ENCODE results near the gene ASAP3.

The ASAP3 gene

DNA sequence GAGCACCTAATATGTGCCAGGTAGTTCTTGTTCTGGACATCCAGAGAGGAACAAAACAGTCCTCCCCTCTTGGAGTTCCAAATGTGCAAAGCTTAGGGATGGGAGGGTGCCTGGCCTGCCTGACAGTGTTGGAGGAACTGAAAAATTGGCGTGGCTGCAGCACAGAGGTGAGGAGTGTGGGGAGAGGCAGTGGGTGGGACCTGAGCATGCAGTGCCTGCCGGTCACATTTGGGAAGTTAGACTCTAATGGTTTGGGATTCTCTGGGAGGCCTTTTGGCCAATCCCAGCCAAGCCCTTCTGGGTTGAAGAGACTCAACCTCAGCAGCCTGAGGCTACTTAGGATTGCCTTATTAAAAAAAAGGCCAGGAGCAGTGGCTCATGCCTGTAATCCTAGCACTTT is 57.2 kb downstream of the ASAP3 start:
- TF ChIP-seq ZFX (IDR thresholded peaks at IDR 0.05), result no peak
- TF ChIP-seq, protein P1, sequence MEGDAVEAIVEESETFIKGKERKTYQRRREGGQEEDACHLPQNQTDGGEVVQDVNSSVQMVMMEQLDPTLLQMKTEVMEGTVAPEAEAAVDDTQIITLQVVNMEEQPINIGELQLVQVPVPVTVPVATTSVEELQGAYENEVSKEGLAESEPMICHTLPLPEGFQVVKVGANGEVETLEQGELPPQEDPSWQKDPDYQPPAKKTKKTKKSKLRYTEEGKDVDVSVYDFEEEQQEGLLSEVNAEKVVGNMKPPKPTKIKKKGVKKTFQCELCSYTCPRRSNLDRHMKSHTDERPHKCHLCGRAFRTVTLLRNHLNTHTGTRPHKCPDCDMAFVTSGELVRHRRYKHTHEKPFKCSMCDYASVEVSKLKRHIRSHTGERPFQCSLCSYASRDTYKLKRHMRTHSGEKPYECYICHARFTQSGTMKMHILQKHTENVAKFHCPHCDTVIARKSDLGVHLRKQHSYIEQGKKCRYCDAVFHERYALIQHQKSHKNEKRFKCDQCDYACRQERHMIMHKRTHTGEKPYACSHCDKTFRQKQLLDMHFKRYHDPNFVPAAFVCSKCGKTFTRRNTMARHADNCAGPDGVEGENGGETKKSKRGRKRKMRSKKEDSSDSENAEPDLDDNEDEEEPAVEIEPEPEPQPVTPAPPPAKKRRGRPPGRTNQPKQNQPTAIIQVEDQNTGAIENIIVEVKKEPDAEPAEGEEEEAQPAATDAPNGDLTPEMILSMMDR (conservative IDR thresholded peaks at IDR 0.05), result no peak
- no peak overlapping the region for H3K27ac ChIP-seq

DNA sequence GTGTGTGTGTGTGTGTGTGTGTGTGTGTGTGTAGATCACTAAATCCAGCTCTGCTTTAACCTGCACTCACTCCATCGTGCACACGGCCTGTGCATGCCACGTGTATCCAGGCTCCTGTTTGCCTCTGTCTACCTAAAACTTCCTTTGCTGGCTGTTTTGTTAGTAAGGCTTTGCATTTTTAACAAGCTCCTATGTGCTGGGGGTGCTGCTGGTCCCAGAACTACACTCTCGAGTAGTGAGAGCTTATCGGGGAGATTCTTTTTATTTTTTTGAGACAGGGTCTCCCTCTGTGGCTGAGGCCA is 58.8 kb downstream of the ASAP3 start:
- peak overlapping the region; percentile 81 for H3K27ac ChIP-seq
- TF ChIP-seq, protein P1 (conservative IDR thresholded peaks at IDR 0.05), result no peak
- no peak for TF ChIP-seq ZFX (IDR thresholded peaks at IDR 0.05)

DNA sequence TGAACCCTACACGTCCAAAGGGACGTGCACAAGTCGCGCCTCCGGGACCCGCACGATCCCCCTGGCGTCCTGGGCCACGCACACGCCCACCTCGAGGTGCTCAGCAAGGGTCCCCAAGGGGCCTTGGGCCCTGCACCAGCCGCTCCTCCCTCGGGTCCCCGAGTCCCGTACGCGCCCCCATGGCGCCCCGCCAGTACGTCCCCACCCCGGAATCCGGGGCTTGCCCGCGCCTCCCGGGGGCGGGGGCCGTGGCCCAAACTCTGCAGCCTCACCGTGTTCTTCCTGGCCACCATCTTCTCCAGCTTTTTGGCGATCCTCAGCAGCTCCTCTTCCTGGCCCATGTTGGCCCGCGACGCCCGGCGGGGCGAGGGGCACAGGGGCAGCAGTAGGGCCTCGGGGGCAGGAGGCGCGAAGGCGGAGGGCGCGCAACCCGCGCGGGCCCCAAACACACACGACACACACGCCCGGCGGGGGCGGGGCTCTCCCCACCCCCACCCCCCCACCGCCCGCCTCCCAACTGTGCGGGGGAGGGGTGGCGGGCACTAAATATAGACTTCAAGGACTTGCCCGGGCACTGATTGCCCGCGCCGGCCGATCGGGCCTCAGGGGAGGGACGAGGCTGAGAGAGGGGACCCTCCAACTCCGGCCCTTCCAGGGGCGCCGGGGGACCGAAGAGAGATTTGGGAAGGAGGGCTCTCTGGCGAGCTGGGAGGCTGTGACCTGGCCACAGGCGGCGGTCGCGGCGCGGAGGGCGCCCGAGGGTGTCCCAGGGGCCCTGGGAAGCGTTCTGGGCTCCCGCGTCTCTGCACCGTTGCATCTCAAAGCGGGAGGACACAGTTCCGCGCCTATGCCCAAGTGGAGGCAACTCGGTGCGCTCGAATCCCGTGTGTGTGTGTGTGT is 59.4 kb downstream of the ASAP3 start, which contains the start of gene TCEA3:
TCEA3 (minus strand) TSS at position 456 of the 900 bp plus-strand sequence; CDS start at position 341, 115 bp downstream.
- H3K27ac ChIP-seq, result peak within 1 kb of the TSS; percentile 81
- TF ChIP-seq, protein P1 (conservative IDR thresholded peaks at IDR 0.05), result no peak
- peak; percentile 27; the same call in 1 of the 2 replicates for TF ChIP-seq ZFX (IDR thresholded peaks at IDR 0.05)

DNA sequence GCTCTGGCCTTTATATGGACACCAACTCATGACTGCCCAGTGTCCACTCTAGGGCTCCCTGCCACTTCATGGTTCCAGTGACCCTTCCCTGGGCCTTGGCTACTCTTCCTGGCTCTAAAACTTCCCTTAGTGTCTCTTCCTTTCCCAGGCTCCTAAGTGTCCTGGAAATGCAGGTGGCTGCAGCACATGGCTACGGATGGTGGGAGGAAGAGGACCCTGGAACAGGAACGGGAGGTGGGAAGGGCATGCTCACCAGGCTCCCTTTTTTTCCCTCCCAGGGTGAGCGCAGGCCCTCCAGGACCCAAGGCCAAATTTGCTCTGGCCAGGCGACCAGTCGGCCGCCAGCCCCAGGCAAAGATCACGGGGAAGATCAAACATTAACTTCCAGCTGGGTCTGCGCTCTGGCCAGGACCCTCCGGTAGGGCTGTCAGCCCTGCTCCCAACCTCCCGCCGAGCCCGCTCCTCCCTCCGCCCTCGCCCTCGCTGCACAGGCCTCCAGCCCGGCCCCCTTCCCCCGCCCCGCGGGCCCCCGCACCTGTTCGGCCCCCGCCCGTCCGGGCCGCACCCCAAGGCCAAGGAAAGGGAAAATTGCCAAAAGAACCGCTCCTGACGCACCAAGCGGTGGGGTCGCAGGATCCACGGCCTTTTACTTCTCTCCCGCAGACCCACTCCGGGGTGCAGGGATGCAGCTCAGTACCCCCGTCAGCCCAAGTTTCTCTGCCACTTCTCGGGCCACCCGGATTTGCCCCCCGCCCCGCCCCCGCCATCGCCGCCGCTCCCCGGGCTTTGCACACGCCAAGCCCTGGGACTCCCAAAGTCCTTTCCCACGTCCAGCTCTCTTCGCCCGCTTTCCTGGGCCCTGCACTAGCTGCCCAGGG is 60.3 kb downstream of the ASAP3 start:
- peak overlapping the region; percentile 81 for H3K27ac ChIP-seq
- TF ChIP-seq ZFX (IDR thresholded peaks at IDR 0.05), result no peak
- TF ChIP-seq, protein P1 (conservative IDR thresholded peaks at IDR 0.05), result no peak

DNA sequence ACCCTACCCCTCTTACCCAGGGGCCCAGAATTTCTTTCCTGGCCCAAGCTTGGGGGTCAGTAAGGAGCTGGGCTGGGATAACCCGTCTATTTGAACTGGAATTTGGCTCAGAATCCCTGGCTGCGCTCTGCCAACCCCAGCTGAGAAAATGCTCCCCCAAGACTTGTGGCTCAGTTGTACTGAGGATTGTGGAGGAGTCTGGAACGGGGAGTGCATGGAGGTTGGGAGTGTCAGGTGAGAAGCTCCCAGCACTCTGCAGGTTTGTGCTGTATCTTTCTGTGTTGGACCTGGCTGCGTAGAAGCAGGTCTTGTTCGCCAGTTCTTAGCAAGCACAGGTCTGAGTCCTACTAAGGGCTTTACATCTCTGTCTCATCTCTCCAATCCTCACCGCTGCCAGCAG is 61.0 kb downstream of the ASAP3 start:
- no peak for TF ChIP-seq ZFX (IDR thresholded peaks at IDR 0.05)
- TF ChIP-seq, protein P1 (conservative IDR thresholded peaks at IDR 0.05), result no peak
- H3K27ac ChIP-seq, result no peak overlapping the region

DNA sequence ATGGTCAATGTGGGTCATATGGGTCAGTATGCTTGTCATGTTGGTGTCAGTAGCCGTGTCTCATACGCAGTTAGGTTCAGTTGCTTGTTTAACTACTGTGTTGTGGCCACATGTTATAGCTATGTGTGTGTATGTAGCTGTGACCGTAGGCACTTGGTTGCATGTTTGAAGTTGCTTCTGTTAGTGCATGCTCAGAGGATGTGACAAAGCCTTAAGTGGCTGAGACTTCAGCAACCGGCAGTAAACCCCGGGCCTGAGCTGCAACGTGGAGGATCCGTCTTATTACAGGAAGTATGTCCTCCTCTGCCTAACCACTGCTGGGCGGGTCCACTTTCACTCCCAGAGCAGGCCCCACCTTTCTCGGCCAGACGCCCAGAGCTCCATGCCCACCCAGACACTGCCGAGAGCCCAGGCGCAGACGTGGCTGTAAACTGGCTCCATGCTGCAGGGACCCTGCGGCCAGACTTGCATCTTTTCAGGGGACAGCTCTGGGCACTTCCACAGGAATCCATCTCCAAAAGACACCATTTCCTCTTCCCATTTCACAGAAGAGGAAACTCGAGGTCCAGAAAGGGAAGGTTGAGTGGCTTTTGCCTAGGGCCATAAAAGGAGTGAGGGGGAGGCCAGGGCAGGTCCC is 61.6 kb downstream of the ASAP3 start:
- TF ChIP-seq ZFX (IDR thresholded peaks at IDR 0.05), result no peak
- TF ChIP-seq, protein P1 (conservative IDR thresholded peaks at IDR 0.05), result no peak
- no peak overlapping the region for H3K27ac ChIP-seq
